A549 (cell line): ENCODE data around the gene CACNA2D2. TPM values are rescaled to one million over a fixed set of nuclear protein-coding genes. Genes with fewer than 3 reads are reported as not detected.

Source experiments
- ATAC-seq, 2 experiments: fragments of 200-7000 bp in 1 of 2; fragments of >200 bp in 1 of 2; cut with Nextera tagmentation in 1 of 2; cut with Tn5 transposase in 1 of 2; 3 replicates each; pipeline versions ENCODE4 v1.8.0 to v1.9.1; 2018 to 2020; ENCODE audit warnings: mild to moderate bottlenecking in 1 of 2, moderate library complexity in 1 of 2
- CTCF ChIA-PET: fragments of 300-600 bp; sonication (Branson Sonifier 250); formaldehyde crosslinking; extraction: SDS; loops from one replicate; lab custom pipeline; 2021; ENCODE audit warnings: antibody characterized with exemption, inconsistent platforms; lab: Yijun Ruan, JAX
- POLR2A ChIA-PET: fragments of 350-600 bp; formaldehyde crosslinking; extraction: SDS; loops from one replicate; lab custom pipeline; 2021; ENCODE audit warnings: antibody characterized with exemption, inconsistent platforms; lab: Yijun Ruan, JAX
- DNase-seq, 2 experiments: peaks; one replicate each; pipeline versions ENCODE4 v3.0.0 to v3.0.0-alpha.2; 2011 to 2016; ENCODE audit warnings: low read depth in 1 of 2, low spot score in 1 of 2
- FAIRE-seq: peaks from 2 replicates; lab custom pipeline; 2011; peaks lifted over from hg19 to GRCh38; lab: Jason Lieb, UNC
- H3K27ac ChIP-seq, 2 experiments: fragments of >200 bp; sonication (Bioruptor Twin); formaldehyde crosslinking; 3 replicates each; pipeline ENCODE4 v1.5.1; 2016 to 2017
- H3K4me1 ChIP-seq: fragments of >200 bp; sonication (Bioruptor Twin); formaldehyde crosslinking; 3 replicates; pipeline ENCODE4 v1.6.1; 2016
- H3K4me2 ChIP-seq: fragments of >200 bp; sonication (Bioruptor Twin); formaldehyde crosslinking; 3 replicates; pipeline ENCODE4 v1.6.1; 2016
- H3K4me3 ChIP-seq: fragments of >200 bp; sonication (Bioruptor Twin); formaldehyde crosslinking; 3 replicates; pipeline ENCODE4 v1.5.1; 2016
- H3K9me3 ChIP-seq: fragments of >200 bp; sonication (Bioruptor Twin); formaldehyde crosslinking; 3 replicates; pipeline ENCODE4 v1.6.1; 2016
- CBX2 ChIP-seq: fragments of 200-600 bp; sonication (generic); IDR thresholded peaks from 2 replicates; pipeline ENCODE4 v1.6.1; 2016; ENCODE audit warnings: low read depth, mild to moderate bottlenecking, borderline replicate concordance
- CBX8 ChIP-seq: fragments of 200-600 bp; sonication (generic); IDR thresholded peaks from 2 replicates; pipeline ENCODE4 v1.6.1; 2016
- CHD2 ChIP-seq: fragments of 150-350 bp; IDR thresholded peaks from 2 replicates; pipeline ENCODE4 v1.6.1; 2014; ENCODE audit warnings: low read length; ENCODE audit not compliant: partially characterized antibody
- E2F6 ChIP-seq: IDR thresholded peaks from 2 replicates; pipeline ENCODE4 v1.6.1; 2012; ENCODE audit warnings: low read depth, borderline replicate concordance
- EHF ChIP-seq: fragments of 250-450 bp; sonication (Bioruptor Pico); IDR thresholded peaks from 2 replicates; pipeline ENCODE4 v1.5.0; 2020; ENCODE audit warnings: mild to moderate bottlenecking
- ELK1 ChIP-seq: fragments of 150-350 bp; IDR thresholded peaks from 2 replicates; pipeline ENCODE4 v1.6.1; 2014; ENCODE audit warnings: low read depth, mild to moderate bottlenecking, low read length
- FOXS1 ChIP-seq: fragments of 250-450 bp; sonication (Bioruptor Pico); IDR thresholded peaks from 2 replicates; pipeline ENCODE4 v1.5.0; 2020; ENCODE audit warnings: mild to moderate bottlenecking, moderate library complexity
- HDAC2 ChIP-seq: fragments of 200-600 bp; sonication (generic); IDR thresholded peaks from 2 replicates; pipeline ENCODE4 v1.6.1; 2016
- HES2 ChIP-seq: fragments of >200 bp; sonication (Bioruptor Twin); formaldehyde crosslinking; IDR thresholded peaks from 2 replicates; pipeline ENCODE4 v1.6.1; 2016
- HOXB13 ChIP-seq: fragments of 250-450 bp; sonication (Bioruptor Pico); IDR thresholded peaks from 2 replicates; pipeline ENCODE4 v1.5.0; 2020; ENCODE audit warnings: low read depth, mild to moderate bottlenecking, moderate library complexity
- KDM1A ChIP-seq: fragments of 200-600 bp; sonication (generic); IDR thresholded peaks from 2 replicates; pipeline ENCODE4 v1.6.1; 2016; ENCODE audit warnings: low read depth, mild to moderate bottlenecking
- MAFK ChIP-seq: fragments of 450-650 bp; IDR thresholded peaks from 2 replicates; pipeline ENCODE4 v1.6.1; 2014; ENCODE audit not compliant: partially characterized antibody
- MAZ ChIP-seq: fragments of 150-350 bp; IDR thresholded peaks from 2 replicates; pipeline ENCODE4 v1.6.1; 2014; ENCODE audit warnings: antibody characterized with exemption, low read depth, low read length, borderline replicate concordance
- MYC ChIP-seq: IDR thresholded peaks from 2 replicates; pipeline ENCODE4 v1.6.1; 2012; ENCODE audit warnings: mild to moderate bottlenecking, inconsistent platforms, low read length, improper control_type of control experiment, borderline replicate concordance
- NFE2L2 ChIP-seq: fragments of 150-350 bp; conservative IDR thresholded peaks from 2 replicates; pipeline ENCODE4 v1.6.1; 2014; ENCODE audit warnings: low read length
- REST ChIP-seq: fragments of 200-600 bp; sonication (generic); IDR thresholded peaks from 2 replicates; pipeline ENCODE4 v1.6.1; 2016; ENCODE audit warnings: antibody characterized with exemption, mild to moderate bottlenecking, moderate library complexity
- TFCP2L1 ChIP-seq: fragments of 250-450 bp; sonication (Bioruptor Pico); IDR thresholded peaks from 2 replicates; pipeline ENCODE4 v1.5.0; 2021; ENCODE audit warnings: mild to moderate bottlenecking
- TP53 ChIP-seq: fragments of 250-450 bp; sonication (Bioruptor Pico); IDR thresholded peaks from 2 replicates; pipeline ENCODE4 v1.5.0; 2021; ENCODE audit warnings: mild to moderate bottlenecking, moderate library complexity
- USF2 ChIP-seq: fragments of 450-650 bp; IDR thresholded peaks from 2 replicates; pipeline ENCODE4 v1.6.1; 2014; ENCODE audit warnings: antibody characterized with exemption
- ZC3H11A ChIP-seq: fragments of 450-650 bp; IDR thresholded peaks from 2 replicates; pipeline ENCODE4 v1.6.1; 2014; ENCODE audit warnings: antibody characterized with exemption, mild to moderate bottlenecking
- WGBS: methylation state at CpG from one replicate; pipeline ENCODE4 v1.1.6; 2017; ENCODE audit errors: missing lambda C conversion rate; 5-methylcytosine and 5-hydroxymethylcytosine counted together
- polyA plus RNA-seq, 4 experiments: library from polyadenylated mRNA; depleted of rRNA in 3 of 4; stranded (reverse); fragments of >200 nt; fragmentation: RNase III in 1 of 4; extraction: RNeasy Plus Mini Kit Qiagen cat#74134 plus additional on column Dnase treatment in 1 of 4; gene quantifications; 2 replicates in 3 of 4; 3 replicates in 1 of 4; pipeline ENCODE4 v1.2.3, GENCODE V29; 2011 to 2017

Gene CACNA2D2
- polyA plus RNA-seq, 2 of the 4 experiments (the other 2 are of a cell fraction), result 0.21 to 0.75 TPM

- Histone ChIP-seq H3K27ac (no peak overlapping the region), H3K4me3 (no peak overlapping the region), H3K4me2 (no peak overlapping the region), H3K4me1 (no peaks in the 10 kb centered on the region), H3K9me3 (no peaks in the 10 kb centered on the region)
- ATAC-seq, result no peak
- POLR2A ChIA-PET, result no interaction called here
- WGBS, result 78% methylated on average over 9 of the region's 21 CpGs
- CTCF ChIA-PET, result interaction anchor here (0.8 to 1.0 kb wide), 2 partner anchors 9 to 100 kb away, joined by 3 to 4 read pairs; no protein-coding TSS in a partner anchor
- TF ChIP-seq HOXB13 (CRISPR knock-in tag) (no peak), E2F6 (no peak), ZC3H11A (no peak), HES2 (no peak), CHD2 (no peak), MAZ (no peak), MYC (no peak), KDM1A (no peak), USF2 (no peak), TP53 (no peak), ELK1 (no peak), NFE2L2 (no peak), REST (no peak), FOXS1 (CRISPR knock-in tag) (no peak), CBX8 (no peak)
- DNase-seq, result no peak
- no peak for FAIRE-seq
Measured at GRCh38 chr3:50442945-50443579, 60.4 kb downstream of the CACNA2D2 start.

GRCh38 chr3:50441424-50442217 lies 61.8 kb downstream of the CACNA2D2 start:
- no peak for ATAC-seq
- TF ChIP-seq HDAC2 (no peak), MAFK (no peak), EHF (CRISPR knock-in tag) (no peak), TFCP2L1 (no peak), CBX2 (no peak)
- ChIA-PET CTCF (interaction anchor here (1.3 kb wide), 1 partner anchor 101 kb away, joined by 4 read pairs; no protein-coding TSS in a partner anchor), POLR2A (no interaction called here)
- 41% methylated on average over 7 of the region's 7 CpGs for WGBS
- no peak for FAIRE-seq
- Histone ChIP-seq H3K9me3 (no peaks in the 10 kb centered on the region), H3K4me3 (no peak overlapping the region), H3K4me2 (no peak overlapping the region), H3K4me1 (no peaks in the 10 kb centered on the region), H3K27ac (no peak overlapping the region)
- no peak for DNase-seq
